Stimulated activated CD8-positive, alpha-beta memory T cell treated with anti-CD3 and anti-CD28 coated beads, Interleukin-7, amount 100 ng/mL, for 48 hours (primary cell): ENCODE results near the gene CDKN1B.

Experiments used
- DNase-seq, 2 donors: peaks; one replicate each; pipeline ENCODE4 v3.0.0-alpha.2; 2020; ENCODE audit warnings: low read depth in 1 of 2; ENCODE audit errors: extremely low read depth in 1 of 2

Gene CDKN1B

DNA sequence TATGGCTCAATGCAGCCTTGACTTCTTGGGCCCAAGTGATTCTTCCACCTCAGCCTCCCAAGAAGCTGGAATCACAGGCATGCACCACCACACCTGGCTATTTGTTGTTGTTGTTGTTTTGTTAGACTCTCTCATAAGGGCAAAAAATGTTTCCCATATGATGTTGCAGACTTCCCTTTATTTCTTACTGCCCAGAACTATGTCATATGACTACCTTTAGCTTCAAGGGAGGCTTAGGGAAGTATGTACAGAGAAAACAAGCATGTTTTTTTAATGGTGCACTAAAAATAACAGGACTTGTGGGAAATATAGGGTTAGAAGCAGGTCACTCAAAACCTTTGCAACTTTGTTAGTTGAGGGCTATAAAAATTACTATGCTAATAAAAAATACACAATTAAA lies 16.9 kb upstream of the CDKN1B start:
- no peak for DNase-seq

- no peak for DNase-seq
Observed at GRCh38 chr12:12701457-12701856, 15.7 kb upstream of the CDKN1B start.

DNA sequence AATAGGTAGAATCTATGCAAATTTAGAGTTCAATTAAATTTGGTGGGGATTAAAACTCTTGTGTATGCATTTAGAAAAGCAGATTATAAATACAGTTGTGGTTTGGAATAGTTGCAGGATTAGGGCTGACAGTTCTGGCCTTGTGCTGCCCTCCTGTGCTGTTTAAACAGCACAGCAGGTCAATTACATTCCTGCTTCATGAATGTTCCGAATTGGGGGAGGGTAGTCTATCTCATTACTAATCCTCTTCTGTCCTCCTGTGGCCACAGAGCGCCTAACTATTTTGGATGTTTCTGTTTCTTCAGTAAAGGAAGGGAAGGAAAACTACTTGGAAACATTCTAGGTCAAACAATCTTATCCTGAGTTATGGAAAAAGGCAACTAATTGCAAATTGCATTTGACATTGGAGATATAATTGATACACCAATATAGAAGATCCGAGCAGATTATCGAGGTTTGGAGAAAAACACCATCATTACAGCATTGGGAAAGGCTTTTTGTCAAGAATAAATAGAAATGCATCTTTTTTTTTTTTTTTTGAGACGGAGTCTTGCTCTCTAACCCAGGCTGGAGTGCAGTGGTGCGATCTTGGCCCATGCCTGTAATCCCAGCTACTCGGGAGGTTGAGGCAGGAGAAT lies 12.5 kb upstream of the CDKN1B start:
- no peak for DNase-seq

DNA sequence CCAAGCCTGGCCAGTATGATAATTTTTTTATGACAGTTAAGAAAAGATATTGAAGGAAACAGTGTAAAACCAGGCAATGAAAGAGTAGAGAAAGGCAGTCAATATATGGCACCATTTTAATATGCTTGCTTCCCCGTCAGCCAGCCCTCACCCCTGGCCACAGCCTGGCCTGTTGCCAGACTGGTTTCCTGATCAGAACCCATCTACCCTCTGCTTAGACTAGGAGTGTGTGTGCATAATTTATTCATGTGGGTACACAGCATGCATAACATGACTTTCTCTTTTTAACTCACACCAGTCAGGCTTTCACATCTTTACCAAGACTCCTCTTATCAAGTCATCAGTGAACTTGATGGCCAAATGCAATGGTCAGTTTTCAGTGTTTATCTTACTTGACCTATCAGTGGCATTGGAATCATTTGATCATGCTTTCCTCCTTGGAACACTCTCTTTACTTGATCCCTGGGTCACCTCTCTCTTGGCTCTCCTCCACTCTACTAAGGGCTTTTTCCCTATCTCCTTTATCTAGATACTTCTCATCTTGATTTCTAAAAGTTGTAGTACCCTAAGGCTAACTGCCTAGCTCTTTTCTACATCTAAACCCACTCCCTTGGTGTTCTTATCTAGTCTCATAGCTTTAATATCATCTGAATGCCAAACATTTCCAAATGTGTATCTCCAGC lies 11.2 kb upstream of the CDKN1B start:
- no peak for DNase-seq

DNA sequence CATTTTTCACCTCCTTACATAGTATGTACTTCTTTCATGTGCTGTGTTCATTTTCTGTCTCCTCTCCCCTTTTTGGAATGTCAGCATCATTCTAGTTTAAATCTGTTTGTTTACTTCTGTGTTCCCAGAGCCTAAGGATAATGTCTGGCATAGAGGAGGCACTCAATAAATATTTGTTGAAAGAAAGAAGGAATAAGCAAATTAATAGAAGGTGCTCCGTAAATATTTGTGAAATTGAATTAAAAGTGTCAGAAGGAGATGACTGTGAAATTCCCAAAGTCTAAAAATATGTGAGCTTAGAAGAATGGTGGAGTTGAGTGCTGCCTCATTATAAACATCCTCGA lies 3.3 kb upstream of the CDKN1B start:
- DNase-seq: no peak

DNA sequence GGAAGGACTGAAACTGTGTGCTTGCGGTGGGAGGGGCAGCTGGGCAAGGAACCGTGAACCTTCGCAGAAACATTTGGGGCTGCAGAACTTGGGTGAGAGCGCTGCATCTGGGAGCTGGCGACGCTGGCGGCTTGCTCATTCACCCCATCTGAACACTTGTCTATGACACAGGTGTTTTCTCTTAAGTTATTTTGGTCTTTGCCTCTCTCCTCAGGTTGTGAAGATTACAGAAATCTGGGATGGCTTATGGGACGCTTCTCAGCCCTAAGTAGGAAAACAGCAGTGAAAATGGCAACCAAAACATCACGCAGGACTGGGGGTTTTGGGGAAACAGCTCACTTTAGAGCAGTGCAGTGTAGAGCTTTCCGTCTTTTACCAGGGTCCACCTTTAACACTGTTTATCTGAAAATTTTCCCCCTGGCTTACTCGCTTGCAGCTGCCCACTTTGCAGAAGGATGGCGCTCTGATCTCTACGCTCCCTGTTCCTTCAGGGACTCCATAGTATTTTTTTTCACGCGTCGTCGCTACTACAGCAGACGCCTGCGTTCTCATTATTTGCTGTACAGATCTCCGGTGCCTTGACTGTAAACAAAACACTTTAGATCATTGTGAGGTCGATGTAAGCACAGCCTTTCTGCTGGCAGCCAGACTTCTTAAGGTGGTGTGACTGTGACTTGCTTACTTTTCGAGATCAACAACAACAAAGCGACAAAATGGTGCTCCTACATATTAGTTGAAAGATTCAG lies 2.7 kb upstream of the CDKN1B start:
- DNase-seq: no peak

DNA sequence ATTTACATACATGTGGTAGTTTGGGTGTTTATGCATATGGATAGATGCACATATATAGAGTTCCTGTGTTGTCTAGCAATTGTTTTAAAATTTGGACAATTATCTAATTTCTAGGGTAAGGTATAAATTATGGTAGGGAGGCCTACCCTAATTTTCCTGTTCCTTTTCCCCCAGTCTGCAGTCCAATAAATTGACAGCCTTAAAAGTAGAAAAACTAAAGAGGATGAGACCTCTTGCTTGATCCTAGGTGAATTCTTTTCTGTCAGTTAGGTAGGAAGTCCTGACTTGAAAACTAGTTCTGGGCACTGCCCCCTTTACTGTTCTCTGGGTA lies 2.1 kb upstream of the CDKN1B start:
- DNase-seq: no peak

DNA sequence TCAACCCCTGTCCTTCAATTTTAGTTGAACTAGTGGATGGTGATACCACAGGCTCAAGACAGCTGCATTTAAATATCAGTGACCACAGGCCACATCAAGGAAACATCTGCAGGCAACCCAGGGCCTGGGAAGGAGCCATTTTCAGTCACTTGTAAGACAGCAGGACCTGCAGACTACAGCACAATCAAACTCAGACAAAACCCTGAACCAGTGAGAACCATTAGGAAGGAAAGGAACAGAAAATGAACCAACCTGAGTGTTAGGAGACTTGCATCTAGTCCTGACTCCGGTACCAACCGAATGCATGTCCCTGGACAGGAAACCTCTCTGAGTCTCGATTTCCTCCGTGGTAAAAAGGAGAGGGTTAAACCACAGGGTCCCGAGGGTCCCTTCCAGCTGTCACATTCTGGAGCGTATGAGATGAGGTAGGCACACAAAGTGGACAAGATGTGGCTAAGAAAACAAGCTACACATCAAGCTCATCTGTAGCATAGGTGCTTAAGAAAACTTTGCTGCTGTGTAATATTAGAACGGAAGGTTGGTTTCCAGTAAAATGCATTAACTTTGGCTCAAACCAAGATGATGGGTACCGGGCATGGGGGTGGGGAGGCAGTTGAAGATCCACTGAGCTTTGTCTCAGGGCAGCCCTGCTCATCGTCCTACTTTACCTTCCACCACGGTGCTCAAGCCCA lies 1.6 kb upstream of the CDKN1B start:
- DNase-seq: no peak

DNA sequence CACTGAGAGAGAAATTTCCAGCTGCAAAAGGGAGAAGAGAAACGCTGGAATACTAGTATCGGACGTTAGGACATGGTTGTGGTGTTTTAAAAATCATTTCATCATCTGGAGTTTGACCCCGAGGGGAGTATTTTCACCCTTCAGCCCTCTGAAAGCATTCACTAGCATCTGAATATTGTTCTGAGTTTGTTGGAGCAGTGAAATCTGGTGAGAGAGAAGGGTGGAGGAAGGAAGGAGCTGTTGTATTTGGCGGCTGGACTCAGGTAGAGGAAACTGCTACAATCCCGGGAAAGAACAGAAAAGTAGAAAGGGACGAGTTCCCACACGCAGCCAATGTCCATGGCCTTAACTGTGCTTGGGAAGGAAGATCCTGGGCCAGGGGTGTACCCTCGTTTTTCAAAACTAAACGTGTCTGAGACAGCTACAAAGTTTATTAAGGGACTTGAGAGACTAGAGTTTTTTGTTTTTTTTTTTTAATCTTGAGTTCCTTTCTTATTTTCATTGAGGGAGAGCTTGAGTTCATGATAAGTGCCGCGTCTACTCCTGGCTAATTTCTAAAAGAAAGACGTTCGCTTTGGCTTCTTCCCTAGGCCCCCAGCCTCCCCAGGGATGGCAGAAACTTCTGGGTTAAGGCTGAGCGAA lies 896 bp upstream of the CDKN1B start:
- no peak for DNase-seq

DNA sequence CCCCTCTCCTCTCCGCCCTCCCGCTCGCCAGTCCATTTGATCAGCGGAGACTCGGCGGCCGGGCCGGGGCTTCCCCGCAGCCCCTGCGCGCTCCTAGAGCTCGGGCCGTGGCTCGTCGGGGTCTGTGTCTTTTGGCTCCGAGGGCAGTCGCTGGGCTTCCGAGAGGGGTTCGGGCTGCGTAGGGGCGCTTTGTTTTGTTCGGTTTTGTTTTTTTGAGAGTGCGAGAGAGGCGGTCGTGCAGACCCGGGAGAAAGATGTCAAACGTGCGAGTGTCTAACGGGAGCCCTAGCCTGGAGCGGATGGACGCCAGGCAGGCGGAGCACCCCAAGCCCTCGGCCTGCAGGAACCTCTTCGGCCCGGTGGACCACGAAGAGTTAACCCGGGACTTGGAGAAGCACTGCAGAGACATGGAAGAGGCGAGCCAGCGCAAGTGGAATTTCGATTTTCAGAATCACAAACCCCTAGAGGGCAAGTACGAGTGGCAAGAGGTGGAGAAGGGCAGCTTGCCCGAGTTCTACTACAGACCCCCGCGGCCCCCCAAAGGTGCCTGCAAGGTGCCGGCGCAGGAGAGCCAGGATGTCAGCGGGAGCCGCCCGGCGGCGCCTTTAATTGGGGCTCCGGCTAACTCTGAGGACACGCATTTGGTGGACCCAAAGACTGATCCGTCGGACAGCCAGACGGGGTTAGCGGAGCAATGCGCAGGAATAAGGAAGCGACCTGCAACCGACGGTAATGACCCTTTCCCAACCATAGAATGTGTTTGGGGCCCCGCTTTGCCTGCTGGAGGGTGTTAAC lies 615 bp downstream of the CDKN1B start:
- no peak for DNase-seq

- DNase-seq: no peak
Observed at GRCh38 chr12:12718381-12718759, 1.2 kb downstream of the CDKN1B start.

GRCh38 chr12:12718853-12719252 lies 1.7 kb downstream of the CDKN1B start:
- DNase-seq: no peak

- DNase-seq: no peak
Observed at GRCh38 chr12:12719496-12719895, 2.3 kb downstream of the CDKN1B start.

- no peak for DNase-seq
Observed at GRCh38 chr12:12720052-12720451, 2.9 kb downstream of the CDKN1B start.

GRCh38 chr12:12720672-12721161 lies 3.5 kb downstream of the CDKN1B start:
- DNase-seq: no peak

GRCh38 chr12:12721176-12721751 lies 4.1 kb downstream of the CDKN1B start:
- DNase-seq: no peak

DNA sequence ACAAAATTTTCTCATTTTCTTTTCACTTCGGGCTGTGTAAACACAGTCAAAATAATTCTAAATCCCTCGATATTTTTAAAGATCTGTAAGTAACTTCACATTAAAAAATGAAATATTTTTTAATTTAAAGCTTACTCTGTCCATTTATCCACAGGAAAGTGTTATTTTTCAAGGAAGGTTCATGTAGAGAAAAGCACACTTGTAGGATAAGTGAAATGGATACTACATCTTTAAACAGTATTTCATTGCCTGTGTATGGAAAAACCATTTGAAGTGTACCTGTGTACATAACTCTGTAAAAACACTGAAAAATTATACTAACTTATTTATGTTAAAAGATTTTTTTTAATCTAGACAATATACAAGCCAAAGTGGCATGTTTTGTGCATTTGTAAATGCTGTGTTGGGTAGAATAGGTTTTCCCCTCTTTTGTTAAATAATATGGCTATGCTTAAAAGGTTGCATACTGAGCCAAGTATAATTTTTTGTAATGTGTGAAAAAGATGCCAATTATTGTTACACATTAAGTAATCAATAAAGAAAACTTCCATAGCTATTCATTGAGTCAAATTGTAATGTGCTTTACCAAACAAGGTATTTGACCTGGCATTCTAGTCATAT lies 4.8 kb downstream of the CDKN1B start:
- no peak for DNase-seq

GRCh38 chr12:12722435-12723148 lies 5.4 kb downstream of the CDKN1B start:
- DNase-seq: no peak

- no peak for DNase-seq
Observed at GRCh38 chr12:12723149-12723680, 6.0 kb downstream of the CDKN1B start.
